IMR-90 (cell line): ENCODE data around the gene LILRB2. TPM values are rescaled to one million over a fixed set of nuclear protein-coding genes. Genes with fewer than 3 reads are reported as not detected.

Source experiments
- ATAC-seq: fragments of 200-7000 bp; cut with Tn5 transposase; 2 replicates; pipeline ENCODE4 v1.9.1; 2020; ENCODE audit warnings: low read depth, mild to moderate bottlenecking, moderate library complexity
- BruUV-seq: library from RNA; stranded (reverse); fragments of 400-500 nt; replicated peaks from 2 replicates; lab custom pipeline; 2021; lab: Mats Ljungman, UMichigan
- CTCF ChIA-PET: fragments of 300-600 bp; formaldehyde crosslinking; extraction: SDS; loops from one replicate; lab custom pipeline; 2021; ENCODE audit warnings: antibody characterized with exemption; lab: Yijun Ruan, JAX
- POLR2A ChIA-PET: fragments of 300-600 bp; sonication (Branson Sonifier 250); formaldehyde crosslinking; loops from one replicate; lab custom pipeline; 2022; ENCODE audit warnings: antibody characterized with exemption; ENCODE audit not compliant: unreplicated experiment; lab: Charles Lee
- DNase-seq: peaks from one replicate; pipeline ENCODE4 v3.0.0; 2013
- H2AFZ ChIP-seq: replicated peaks from 2 replicates; pipeline ENCODE3; 2013; ENCODE audit warnings: low read length, mild to moderate bottlenecking; ENCODE audit not compliant: poor library complexity
- H2AK5ac ChIP-seq: 2 replicates; pipeline ENCODE4 v1.6.1; 2013; ENCODE audit warnings: low read depth, low read length, inconsistent platforms
- H2AK9ac ChIP-seq: replicated peaks from 2 replicates; pipeline ENCODE3; 2013; ENCODE audit warnings: mild to moderate bottlenecking, low read depth, low read length, moderate library complexity; ENCODE audit not compliant: poor library complexity
- H2BK120ac ChIP-seq: 2 replicates; pipeline ENCODE4 v1.6.1; 2013; ENCODE audit warnings: low read depth, low read length, inconsistent platforms
- H2BK15ac ChIP-seq: 3 replicates; pipeline ENCODE4 v1.6.1; 2013; ENCODE audit warnings: low read depth, low read length, inconsistent platforms
- H2BK20ac ChIP-seq: 2 replicates; pipeline ENCODE4 v1.6.1; 2013; ENCODE audit warnings: low read depth, mild to moderate bottlenecking, inconsistent platforms, low read length, moderate library complexity
- H2BK5ac ChIP-seq: 2 replicates; pipeline ENCODE4 v1.6.1; 2013; ENCODE audit warnings: mild to moderate bottlenecking, low read depth, low read length, inconsistent platforms; ENCODE audit not compliant: poor library complexity, severe bottlenecking
- H3K14ac ChIP-seq: replicated peaks from 2 replicates; pipeline ENCODE4 v1.6.1; 2013; ENCODE audit warnings: low read depth, low read length, inconsistent platforms
- H3K18ac ChIP-seq: 2 replicates; pipeline ENCODE4 v1.6.1; 2013; ENCODE audit warnings: low read depth, low read length, control low read depth
- H3K23ac ChIP-seq: 2 replicates; pipeline ENCODE4 v1.6.1; 2013; ENCODE audit warnings: low read depth, low read length, inconsistent platforms
- H3K27ac ChIP-seq: 2 replicates; pipeline ENCODE4 v1.5.1; 2013; ENCODE audit warnings: mild to moderate bottlenecking, control low read depth, low read length; ENCODE audit not compliant: insufficient read depth
- H3K27me3 ChIP-seq: 2 replicates; pipeline ENCODE4 v1.6.1; 2013; ENCODE audit warnings: low read length; ENCODE audit not compliant: control insufficient read depth, insufficient read depth
- H3K36me3 ChIP-seq: 2 replicates; pipeline ENCODE4 v1.6.1; 2013; ENCODE audit warnings: low read length, mixed read lengths; ENCODE audit not compliant: control insufficient read depth, insufficient read depth
- H3K4ac ChIP-seq: 2 replicates; pipeline ENCODE4 v1.6.1; 2013; ENCODE audit warnings: low read depth, low read length, inconsistent platforms
- H3K4me1 ChIP-seq: 2 replicates; pipeline ENCODE4 v1.6.1; 2013; ENCODE audit warnings: low read length, mixed read lengths; ENCODE audit not compliant: control insufficient read depth, insufficient read depth
- H3K4me2 ChIP-seq: 2 replicates; pipeline ENCODE4 v1.6.1; 2013; ENCODE audit warnings: low read depth, mild to moderate bottlenecking, control low read depth, low read length, moderate library complexity
- H3K4me3 ChIP-seq: 2 replicates; pipeline ENCODE4 v1.5.1; 2013; ENCODE audit warnings: low read depth, mild to moderate bottlenecking, control low read depth, low read length, moderate library complexity; ENCODE audit not compliant: insufficient read depth
- H3K56ac ChIP-seq: 2 replicates; pipeline ENCODE4 v1.6.1; 2013; ENCODE audit warnings: low read length, inconsistent platforms; ENCODE audit not compliant: insufficient read depth; ENCODE audit errors: extremely low read depth
- H3K79me1 ChIP-seq, 2 experiments: 2 replicates each; pipeline ENCODE4 v1.6.1; 2013; ENCODE audit warnings: low read length in 2 of 2, inconsistent platforms in 1 of 2, low read depth in 1 of 2
- H3K9ac ChIP-seq: 2 replicates; pipeline ENCODE4 v1.6.1; 2013; ENCODE audit warnings: low read depth, low read length, control low read depth
- H3K9me1 ChIP-seq: 2 replicates; pipeline ENCODE4 v1.6.1; 2013; ENCODE audit warnings: low read length, inconsistent platforms; ENCODE audit not compliant: insufficient read depth
- H3K9me3 ChIP-seq: 2 replicates; pipeline ENCODE4 v1.6.1; 2013; ENCODE audit warnings: low read length; ENCODE audit not compliant: control insufficient read depth, insufficient read depth
- H4K20me1 ChIP-seq: 2 replicates; pipeline ENCODE4 v1.6.1; 2013; ENCODE audit warnings: low read length, inconsistent platforms; ENCODE audit not compliant: insufficient read depth
- H4K5ac ChIP-seq: 2 replicates; pipeline ENCODE4 v1.6.1; 2013; ENCODE audit warnings: mild to moderate bottlenecking, low read depth, low read length, control low read depth
- H4K8ac ChIP-seq, 2 experiments: 2 replicates each; pipeline ENCODE4 v1.6.1; 2013; ENCODE audit warnings: low read depth in 2 of 2, low read length in 2 of 2, control low read depth in 1 of 2, inconsistent platforms in 1 of 2
- H4K91ac ChIP-seq: 2 replicates; pipeline ENCODE4 v1.6.1; 2013; ENCODE audit warnings: low read depth, low read length, inconsistent platforms; ENCODE audit not compliant: insufficient read depth
- BHLHE40 ChIP-seq: fragments of 150-350 bp; IDR thresholded peaks from 2 replicates; pipeline ENCODE4 v1.6.1; 2016; ENCODE audit warnings: mild to moderate bottlenecking, low read depth, low read length
- CEBPB ChIP-seq: IDR thresholded peaks from 2 replicates; pipeline ENCODE4 v1.6.1; 2012; ENCODE audit warnings: low read depth, low read length, improper control_type of control experiment
- MAFK ChIP-seq: IDR thresholded peaks from 2 replicates; pipeline ENCODE4 v1.6.1; 2012; ENCODE audit warnings: low read depth, low read length, improper control_type of control experiment
- MAZ ChIP-seq: IDR thresholded peaks from 2 replicates; pipeline ENCODE4 v1.6.1; 2012; ENCODE audit warnings: low read depth, mild to moderate bottlenecking, low read length, improper control_type of control experiment, moderate library complexity, borderline replicate concordance
- MXI1 ChIP-seq: IDR thresholded peaks from 2 replicates; pipeline ENCODE4 v1.6.1; 2012; ENCODE audit warnings: low read depth, mild to moderate bottlenecking, low read length, moderate library complexity, borderline replicate concordance
- NFE2L2 ChIP-seq: fragments of 150-350 bp; IDR thresholded peaks from 2 replicates; pipeline ENCODE4 v1.6.1; 2016; ENCODE audit warnings: low read depth, mild to moderate bottlenecking, low read length
- RAD21 ChIP-seq: IDR thresholded peaks from 2 replicates; pipeline ENCODE4 v1.6.1; 2012; ENCODE audit warnings: low read length, improper control_type of control experiment
- RCOR1 ChIP-seq: IDR thresholded peaks from 2 replicates; pipeline ENCODE4 v1.6.1; 2012; ENCODE audit warnings: mild to moderate bottlenecking, low read length, improper control_type of control experiment; ENCODE audit not compliant: insufficient replicate concordance
- RFX5 ChIP-seq: IDR thresholded peaks from 2 replicates; pipeline ENCODE4 v1.8.0; 2012; ENCODE audit warnings: low read depth, mild to moderate bottlenecking, low read length, moderate library complexity
- SMC3 ChIP-seq: fragments of 150-350 bp; IDR thresholded peaks from 2 replicates; pipeline ENCODE4 v1.6.1; 2016; ENCODE audit warnings: low read depth, mild to moderate bottlenecking, antibody characterized with exemption, low read length, moderate library complexity
- USF2 ChIP-seq: fragments of 150-350 bp; IDR thresholded peaks from 2 replicates; pipeline ENCODE4 v1.6.1; 2017; ENCODE audit warnings: mild to moderate bottlenecking, antibody characterized with exemption, low read length, low read depth
- WGBS, 2 experiments: methylation state at CpG; one replicate each; pipeline versions ENCODE4 v1.1.5 to v1.1.7; 2013; ENCODE audit warnings: missing lambda C conversion rate in 2 of 2; ENCODE audit not compliant: insufficient read length in 1 of 2; ENCODE audit errors: extremely low coverage in 2 of 2; 5-methylcytosine and 5-hydroxymethylcytosine counted together
- dilution Hi-C: fragments of 300-500 bp; cut with HindIII; formaldehyde crosslinking; loops from one replicate; pipeline ENCODE4 v1.14.3; 2018; ENCODE audit warnings: low sequenced_read_pairs; ENCODE audit not compliant: unreplicated experiment
- in situ Hi-C: fragments of 300-500 bp; cut with MboI; formaldehyde crosslinking; loops from 3 replicates; pipeline ENCODE4 v1.14.3; 2019; ENCODE audit warnings: low sequenced_read_pairs, inconsistent platforms, mixed read lengths
- intact Hi-C: fragments of 100-400 bp; cut with micrococcal nuclease; formaldehyde crosslinking; loops from 2 replicates; pipeline ENCODE4 v1.10.0; 2022
- polyA plus RNA-seq, 3 experiments: library from polyadenylated mRNA; depleted of rRNA; stranded (reverse); fragments of >200 nt; gene quantifications; 2 replicates each; pipeline ENCODE4 v1.2.3, GENCODE V29; 2012; ENCODE audit warnings: low replicate concordance in 1 of 3
- total RNA-seq: library from RNA; depleted of rRNA; stranded (reverse); fragments of >200 nt; gene quantifications from 2 replicates; pipeline ENCODE4 v1.2.3, GENCODE V29; 2012
- TF ChIP-seq, protein P1 (sequence below): fragments of 150-350 bp; IDR thresholded peaks from 2 replicates; pipeline ENCODE4 v1.6.1; 2016; ENCODE audit warnings: low read depth, mild to moderate bottlenecking, low read length, moderate library complexity, borderline replicate concordance
- TF ChIP-seq, protein P2 (sequence below): conservative IDR thresholded peaks from 2 replicates; pipeline ENCODE4 v1.5.1; 2012; ENCODE audit warnings: mild to moderate bottlenecking, low read depth, low read length, improper control_type of control experiment

LILRB2 gene
- total and polyA plus RNA-seq, 2 of the 4 experiments (the other 2 are of a cell fraction): not detected

GRCh38 chr19:54268936-54269335 lies 12.0 kb downstream of the LILRB2 start:
- CTCF ChIA-PET: no interaction called here

More at GRCh38 chr19:54268936-54269335, 12.0 kb downstream of the LILRB2 start:
- in situ Hi-C loops: no loop called here
- no peaks in the 10 kb centered on the region for H3K9me3 ChIP-seq
- H3K4ac ChIP-seq: no peak overlapping the region
- H3K56ac ChIP-seq: no peak overlapping the region
- H2BK120ac ChIP-seq: no peak overlapping the region
- H4K91ac ChIP-seq: no peak overlapping the region
- no peaks in the 10 kb centered on the region for H3K27me3 ChIP-seq
- no peak overlapping the region for H2AFZ ChIP-seq
- no peak overlapping the region for H3K9ac ChIP-seq
- H4K8ac ChIP-seq: no peak overlapping the region
- no peak overlapping the region for H3K27ac ChIP-seq
- H3K4me3 ChIP-seq: no peak overlapping the region
- POLR2A ChIA-PET: no interaction called here
- no peaks in the 10 kb centered on the region for H3K4me1 ChIP-seq
- H3K36me3 ChIP-seq: no peaks in the 10 kb centered on the region
- H3K23ac ChIP-seq: no peak overlapping the region
- H3K14ac ChIP-seq: no peak overlapping the region
- no peak overlapping the region for H2BK5ac ChIP-seq
- TF ChIP-seq, protein P1, sequence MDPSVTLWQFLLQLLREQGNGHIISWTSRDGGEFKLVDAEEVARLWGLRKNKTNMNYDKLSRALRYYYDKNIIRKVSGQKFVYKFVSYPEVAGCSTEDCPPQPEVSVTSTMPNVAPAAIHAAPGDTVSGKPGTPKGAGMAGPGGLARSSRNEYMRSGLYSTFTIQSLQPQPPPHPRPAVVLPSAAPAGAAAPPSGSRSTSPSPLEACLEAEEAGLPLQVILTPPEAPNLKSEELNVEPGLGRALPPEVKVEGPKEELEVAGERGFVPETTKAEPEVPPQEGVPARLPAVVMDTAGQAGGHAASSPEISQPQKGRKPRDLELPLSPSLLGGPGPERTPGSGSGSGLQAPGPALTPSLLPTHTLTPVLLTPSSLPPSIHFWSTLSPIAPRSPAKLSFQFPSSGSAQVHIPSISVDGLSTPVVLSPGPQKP: no peak
- TF ChIP-seq, protein P2, sequence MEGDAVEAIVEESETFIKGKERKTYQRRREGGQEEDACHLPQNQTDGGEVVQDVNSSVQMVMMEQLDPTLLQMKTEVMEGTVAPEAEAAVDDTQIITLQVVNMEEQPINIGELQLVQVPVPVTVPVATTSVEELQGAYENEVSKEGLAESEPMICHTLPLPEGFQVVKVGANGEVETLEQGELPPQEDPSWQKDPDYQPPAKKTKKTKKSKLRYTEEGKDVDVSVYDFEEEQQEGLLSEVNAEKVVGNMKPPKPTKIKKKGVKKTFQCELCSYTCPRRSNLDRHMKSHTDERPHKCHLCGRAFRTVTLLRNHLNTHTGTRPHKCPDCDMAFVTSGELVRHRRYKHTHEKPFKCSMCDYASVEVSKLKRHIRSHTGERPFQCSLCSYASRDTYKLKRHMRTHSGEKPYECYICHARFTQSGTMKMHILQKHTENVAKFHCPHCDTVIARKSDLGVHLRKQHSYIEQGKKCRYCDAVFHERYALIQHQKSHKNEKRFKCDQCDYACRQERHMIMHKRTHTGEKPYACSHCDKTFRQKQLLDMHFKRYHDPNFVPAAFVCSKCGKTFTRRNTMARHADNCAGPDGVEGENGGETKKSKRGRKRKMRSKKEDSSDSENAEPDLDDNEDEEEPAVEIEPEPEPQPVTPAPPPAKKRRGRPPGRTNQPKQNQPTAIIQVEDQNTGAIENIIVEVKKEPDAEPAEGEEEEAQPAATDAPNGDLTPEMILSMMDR: no peak
- TF ChIP-seq BHLHE40 (no peak), RAD21 (no peak), MAZ (no peak), MXI1 (no peak), USF2 (no peak), SMC3 (no peak), MAFK (no peak), NFE2L2 (no peak), CEBPB (no peak), RCOR1 (no peak), RFX5 (no peak)
- H2AK9ac ChIP-seq: no peak overlapping the region
- BruUV-seq: no TSS peak
- no peak overlapping the region for H2BK15ac ChIP-seq
- H2BK20ac ChIP-seq: no peak overlapping the region
- intact Hi-C loops: no loop called here
- DNase-seq (no peak), ATAC-seq (no peak)
- H3K4me2 ChIP-seq: no peak overlapping the region
- H3K9me1 ChIP-seq: no peaks in the 10 kb centered on the region
- H4K5ac ChIP-seq: no peak overlapping the region
- H4K20me1 ChIP-seq: no peaks in the 10 kb centered on the region
- no peaks in the 10 kb centered on the region for H3K79me1 ChIP-seq
- dilution Hi-C loops: no loop called here
- WGBS, 2 experiments: no CpG with 5 or more reads among the region's 2 CpGs
- no peak overlapping the region for H2AK5ac ChIP-seq
- no peak overlapping the region for H3K18ac ChIP-seq
